ENCODE measurements around the gene BCL2. TPM values are rescaled to one million over a fixed set of nuclear protein-coding genes. Genes with fewer than 3 reads are reported as not detected.

Gene BCL2
- total RNA-seq, 1 donor from 2014 or later = 9.3 TPM

GRCh38 chr18:63146828-63147409, 172.7 kb downstream of the BCL2 start:
- Mint-ChIP-seq H3K4me1 (peaks cover 52% of the 10 kb centered on the region), H3K9me3 (no peaks in the 10 kb centered on the region), H3K36me3 (no peaks in the 10 kb centered on the region), H3K27me3 (ENCODE audit: low read depth) (no peaks in the 10 kb centered on the region), H3K4me3 (no peak overlapping the region), H3K27ac (no peak overlapping the region)
- DNase-seq (ENCODE audit: low spot score in 2 of 2, unreplicated experiment in 2 of 2) = no peak
- TF ChIP-seq, protein P1, sequence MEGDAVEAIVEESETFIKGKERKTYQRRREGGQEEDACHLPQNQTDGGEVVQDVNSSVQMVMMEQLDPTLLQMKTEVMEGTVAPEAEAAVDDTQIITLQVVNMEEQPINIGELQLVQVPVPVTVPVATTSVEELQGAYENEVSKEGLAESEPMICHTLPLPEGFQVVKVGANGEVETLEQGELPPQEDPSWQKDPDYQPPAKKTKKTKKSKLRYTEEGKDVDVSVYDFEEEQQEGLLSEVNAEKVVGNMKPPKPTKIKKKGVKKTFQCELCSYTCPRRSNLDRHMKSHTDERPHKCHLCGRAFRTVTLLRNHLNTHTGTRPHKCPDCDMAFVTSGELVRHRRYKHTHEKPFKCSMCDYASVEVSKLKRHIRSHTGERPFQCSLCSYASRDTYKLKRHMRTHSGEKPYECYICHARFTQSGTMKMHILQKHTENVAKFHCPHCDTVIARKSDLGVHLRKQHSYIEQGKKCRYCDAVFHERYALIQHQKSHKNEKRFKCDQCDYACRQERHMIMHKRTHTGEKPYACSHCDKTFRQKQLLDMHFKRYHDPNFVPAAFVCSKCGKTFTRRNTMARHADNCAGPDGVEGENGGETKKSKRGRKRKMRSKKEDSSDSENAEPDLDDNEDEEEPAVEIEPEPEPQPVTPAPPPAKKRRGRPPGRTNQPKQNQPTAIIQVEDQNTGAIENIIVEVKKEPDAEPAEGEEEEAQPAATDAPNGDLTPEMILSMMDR (IDR thresholded peaks at IDR 0.05; ENCODE audit: unreplicated experiment) = no peak

GRCh38 chr18:63145851-63146555, 173.6 kb downstream of the BCL2 start:
- Mint-ChIP-seq H3K4me1 (peaks cover 53% of the 10 kb centered on the region), H3K27me3 (ENCODE audit: low read depth) (no peaks in the 10 kb centered on the region), H3K36me3 (no peaks in the 10 kb centered on the region), H3K4me3 (no peak overlapping the region), H3K9me3 (no peaks in the 10 kb centered on the region), H3K27ac (peak overlapping the region; percentile 79)
- no peak for DNase-seq (ENCODE audit: low spot score in 2 of 2, unreplicated experiment in 2 of 2)
- TF ChIP-seq, protein P1 (IDR thresholded peaks at IDR 0.05; ENCODE audit: unreplicated experiment) = no peak

- DNase-seq (ENCODE audit: low spot score in 2 of 2, unreplicated experiment in 2 of 2) = no peak
- Mint-ChIP-seq H3K4me3 (no peak overlapping the region), H3K36me3 (no peaks in the 10 kb centered on the region), H3K4me1 (peaks cover 52% of the 10 kb centered on the region), H3K27me3 (ENCODE audit: low read depth) (no peaks in the 10 kb centered on the region), H3K9me3 (no peaks in the 10 kb centered on the region), H3K27ac (no peak overlapping the region)
- TF ChIP-seq, protein P1 (IDR thresholded peaks at IDR 0.05; ENCODE audit: unreplicated experiment) = no peak
These were observed 174.3 kb downstream of the BCL2 start for GRCh38 chr18:63145166-63145850.

- TF ChIP-seq, protein P1 (IDR thresholded peaks at IDR 0.05; ENCODE audit: unreplicated experiment) = no peak
- Mint-ChIP-seq H3K4me3 (no peak overlapping the region), H3K4me1 (peaks cover 52% of the 10 kb centered on the region), H3K27ac (no peak overlapping the region), H3K9me3 (no peaks in the 10 kb centered on the region), H3K36me3 (no peaks in the 10 kb centered on the region), H3K27me3 (ENCODE audit: low read depth) (no peaks in the 10 kb centered on the region)
- no peak for DNase-seq (ENCODE audit: low spot score in 2 of 2, unreplicated experiment in 2 of 2)
These were observed 174.8 kb downstream of the BCL2 start for GRCh38 chr18:63144748-63145147.

DNA sequence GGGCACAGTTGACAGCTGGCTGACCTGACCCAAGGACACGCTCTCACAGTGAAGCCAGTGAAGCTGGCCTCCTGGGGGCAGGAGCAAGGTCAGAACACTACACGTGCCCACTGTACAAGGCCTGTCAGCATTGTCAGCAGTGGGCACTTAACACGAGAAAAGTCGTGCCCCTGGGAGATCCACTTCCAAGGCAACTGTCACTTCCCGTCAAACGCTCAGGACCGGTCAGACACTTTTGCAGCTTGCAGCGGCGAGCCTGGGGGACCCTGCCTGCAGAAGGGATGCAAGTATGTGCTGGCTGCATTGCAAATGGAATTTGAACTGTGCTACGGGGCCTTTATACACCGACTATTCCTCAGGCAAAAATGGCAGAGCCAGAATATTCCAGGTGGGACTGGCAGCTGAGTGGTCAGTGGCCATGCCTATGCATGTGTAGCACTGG, 176.2 kb downstream of the BCL2 start:
- no peak overlapping the region for H3K27ac Mint-ChIP-seq
- TF ChIP-seq, protein P1 (IDR thresholded peaks at IDR 0.05; ENCODE audit: unreplicated experiment) = no peak
- no peak overlapping the region for H3K4me3 Mint-ChIP-seq
- no peaks in the 10 kb centered on the region for H3K36me3 Mint-ChIP-seq
- DNase-seq (ENCODE audit: low spot score in 2 of 2, unreplicated experiment in 2 of 2) = no peak
- no peaks in the 10 kb centered on the region for H3K9me3 Mint-ChIP-seq
- H3K27me3 Mint-ChIP-seq (ENCODE audit: low read depth) = no peaks in the 10 kb centered on the region
- H3K4me1 Mint-ChIP-seq = peaks cover 47% of the 10 kb centered on the region

Data from mesothelial cell of epicardium (in vitro differentiated cells).